D721Med (cell line): ENCODE results near the gene COL4A3.
"Not testable (repeated sequence)": the region's sequence is repeated elsewhere in the genome, so short reads cannot be mapped to it uniquely, and the experiment has no call there.

Experiments
- DNase-seq: peaks from one replicate; pipeline ENCODE4 v3.0.0; 2011; ENCODE audit warnings: low spot score; ENCODE audit not compliant: insufficient read length
- FAIRE-seq: peaks from 2 replicates; lab custom pipeline; 2011; peaks lifted over from hg19 to GRCh38; lab: Jason Lieb, UNC
- CTCF ChIP-seq: IDR thresholded peaks from 2 replicates; pipeline ENCODE4 v1.5.1; 2012; ENCODE audit warnings: mild to moderate bottlenecking, control low read depth; ENCODE audit not compliant: insufficient read depth; ENCODE audit errors: missing control alignments

The COL4A3 gene

GRCh38 chr2:227153758-227154486 is 10.5 kb upstream of the COL4A3 start:
- DNase-seq, result no peak
- TF ChIP-seq CTCF, result no peak
- FAIRE-seq, result no peak

GRCh38 chr2:227154986-227155774 is 9.2 kb upstream of the COL4A3 start:
- FAIRE-seq (no peak), DNase-seq (no peak)
- TF ChIP-seq CTCF, result no peak

- no peak for DNase-seq
- TF ChIP-seq CTCF, result no peak
- no peak for FAIRE-seq
Observed at GRCh38 chr2:227160164-227160563, 4.3 kb upstream of the COL4A3 start.

- no peak for DNase-seq
- TF ChIP-seq CTCF, result no peak
- FAIRE-seq, result no peak
Observed at GRCh38 chr2:227161947-227162346, 2.5 kb upstream of the COL4A3 start.

GRCh38 chr2:227163485-227163997 is 883 bp upstream of the COL4A3 start:
- TF ChIP-seq CTCF, result no peak
- FAIRE-seq, result no peak
- DNase-seq, result no peak

GRCh38 chr2:227164763-227165291 is 403 bp downstream of the COL4A3 start:
- TF ChIP-seq CTCF, result no peak
- FAIRE-seq (no peak), DNase-seq (no peak)

GRCh38 chr2:227171779-227172178 is 7.4 kb downstream of the COL4A3 start:
- FAIRE-seq, result not testable (repeated sequence)

More at GRCh38 chr2:227171779-227172178, 7.4 kb downstream of the COL4A3 start:
- not testable (repeated sequence) for DNase-seq
